NT2/D1 (cell line): ENCODE results near the gene CACNA2D1.

ENCODE experiments used
- SUZ12 ChIP-seq: IDR thresholded peaks from 2 replicates; pipeline ENCODE4 v1.6.1; 2011; ENCODE audit not compliant: insufficient read length, insufficient read depth; ENCODE audit errors: extremely low read depth
- YY1 ChIP-seq: IDR thresholded peaks from 2 replicates; pipeline ENCODE4 v1.6.1; 2011; ENCODE audit not compliant: insufficient read length, insufficient read depth
- ZNF274 ChIP-seq: IDR thresholded peaks from 2 replicates; pipeline ENCODE4 v1.6.1; 2011; ENCODE audit warnings: mild to moderate bottlenecking, low read depth, low read length

GRCh38 chr7:82080254-82080927 is 363.2 kb downstream of the CACNA2D1 start:
- TF ChIP-seq YY1 (no peak), ZNF274 (no peak), SUZ12 (no peak)
